Epithelial cell of prostate (primary cell): ENCODE measurements around the gene SP9.

Experiments
- DNase-seq: peaks from one replicate; pipeline ENCODE4 v3.0.0-alpha.2; 2011; ENCODE audit warnings: low read depth, low spot score
- H3K27ac ChIP-seq: fragments of 450-650 bp; 2 replicates; pipeline ENCODE4 v1.5.1; 2017; ENCODE audit warnings: mild to moderate bottlenecking

Gene SP9

GRCh38 chr2:174334781-174335251, at the start of gene SP9:
Gene SP9, plus strand, starts transcription at chr2:174334954. Its CDS starts 139 bp downstream, at chr2:174335093.
- no peak within 1 kb of the TSS for H3K27ac ChIP-seq
- DNase-seq, result no peak

- no peak for DNase-seq
- no peak overlapping the region for H3K27ac ChIP-seq
Measured at GRCh38 chr2:174286172-174286571, 48.6 kb upstream of the SP9 start.

GRCh38 chr2:174292908-174293307, 41.8 kb upstream of the SP9 start:
- H3K27ac ChIP-seq, result no peak overlapping the region
- no peak for DNase-seq

GRCh38 chr2:174300114-174300513, 34.6 kb upstream of the SP9 start:
- DNase-seq, result no peak
- H3K27ac ChIP-seq, result no peak overlapping the region

- no peak overlapping the region for H3K27ac ChIP-seq
- DNase-seq, result no peak
Measured at GRCh38 chr2:174312581-174313234, 22.0 kb upstream of the SP9 start.

GRCh38 chr2:174322149-174322548, 12.6 kb upstream of the SP9 start:
- no peak for DNase-seq
- H3K27ac ChIP-seq, result no peak overlapping the region

GRCh38 chr2:174322746-174323145, 12.0 kb upstream of the SP9 start:
- DNase-seq, result no peak
- no peak overlapping the region for H3K27ac ChIP-seq

- no peak overlapping the region for H3K27ac ChIP-seq
- DNase-seq, result no peak
Measured at GRCh38 chr2:174324530-174324929, 10.2 kb upstream of the SP9 start.

GRCh38 chr2:174325373-174326160, 9.2 kb upstream of the SP9 start:
- no peak for DNase-seq
- H3K27ac ChIP-seq, result no peak overlapping the region

- H3K27ac ChIP-seq, result no peak overlapping the region
- no peak for DNase-seq
Measured at GRCh38 chr2:174326161-174327020, 8.4 kb upstream of the SP9 start.

- no peak overlapping the region for H3K27ac ChIP-seq
- no peak for DNase-seq
Measured at GRCh38 chr2:174327021-174327840, 7.5 kb upstream of the SP9 start.

- H3K27ac ChIP-seq, result no peak overlapping the region
- no peak for DNase-seq
Measured at GRCh38 chr2:174327841-174328113, 7.0 kb upstream of the SP9 start.

GRCh38 chr2:174328114-174328960, 6.4 kb upstream of the SP9 start:
- no peak for DNase-seq
- H3K27ac ChIP-seq, result no peak overlapping the region

GRCh38 chr2:174328961-174329715, 5.6 kb upstream of the SP9 start:
- no peak for DNase-seq
- H3K27ac ChIP-seq, result no peak overlapping the region

GRCh38 chr2:174330945-174331594, 3.7 kb upstream of the SP9 start:
- no peak overlapping the region for H3K27ac ChIP-seq
- DNase-seq, result no peak

- no peak for DNase-seq
Measured at GRCh38 chr2:174331595-174332216, 3.0 kb upstream of the SP9 start.

GRCh38 chr2:174332217-174332963, 2.4 kb upstream of the SP9 start:
- no peak for DNase-seq
- no peak overlapping the region for H3K27ac ChIP-seq

More at GRCh38 chr2:174331595-174332216, 3.0 kb upstream of the SP9 start:
- no peak overlapping the region for H3K27ac ChIP-seq
